Urinary bladder (tissue), 4 donors: Measurements from ENCODE around the gene FNDC3B. TPM values are rescaled to one million over a fixed set of nuclear protein-coding genes. Genes with fewer than 3 reads are reported as not detected.
"Not testable (repeated sequence)": the region's sequence is repeated elsewhere in the genome, so short reads cannot be mapped to it uniquely, and the experiment has no call there.

Source experiments
- DNase-seq: peaks from one replicate; pipeline ENCODE4 v3.0.0-alpha.2; 2015; ENCODE audit errors: extremely low spot score
- H3K27ac ChIP-seq: one replicate; pipeline ENCODE4 v1.5.1; 2013; ENCODE audit warnings: low read depth, mild to moderate bottlenecking, moderate library complexity
- H3K36me3 ChIP-seq: one replicate; pipeline ENCODE4 v1.6.1; 2013; ENCODE audit warnings: mild to moderate bottlenecking, moderate library complexity; ENCODE audit not compliant: insufficient read depth
- H3K4me1 ChIP-seq: one replicate; pipeline ENCODE4 v1.6.1; 2013; ENCODE audit warnings: mild to moderate bottlenecking, moderate library complexity; ENCODE audit not compliant: insufficient read depth
- H3K4me3 ChIP-seq: one replicate; pipeline ENCODE4 v1.5.1; 2013; ENCODE audit warnings: low read depth, low read length
- WGBS: extraction: QIAGEN DNeasy Blood & Tissue Kit; methylation state at CpG from one replicate; pipeline ENCODE4 v1.1.7; 2013; 5-methylcytosine and 5-hydroxymethylcytosine counted together
- polyA plus RNA-seq: library from polyadenylated mRNA; stranded (reverse); fragments of 200-250 nt; gene quantifications from one replicate; pipeline ENCODE4 v1.2.3, GENCODE V29; 2013
- total RNA-seq: library from RNA; depleted of rRNA; stranded (reverse); fragments of >200 nt; gene quantifications from one replicate; pipeline ENCODE4 v1.2.3, GENCODE V29; 2014
- donor health status: healthy with polysubstance abuse.
- donor health status: healthy.

The FNDC3B gene
- total and polyA plus RNA-seq, 2 donors: 22.0 to 228 TPM

- Histone ChIP-seq H3K36me3 (no peaks in the 10 kb centered on the region), H3K27ac (no peak overlapping the region), H3K4me3 (no peak overlapping the region), H3K4me1 (peaks cover 4% of the 10 kb centered on the region)
- WGBS: 73% methylated on average over 4 of the region's 4 CpGs
- DNase-seq: no peak
These were observed 50.7 kb downstream of the FNDC3B start for GRCh38 chr3:172090035-172090434.

- Histone ChIP-seq H3K36me3 (no peaks in the 10 kb centered on the region), H3K4me3 (no peak overlapping the region), H3K27ac (no peak overlapping the region), H3K4me1 (peaks cover 4% of the 10 kb centered on the region)
- 94% methylated on average over 5 of the region's 5 CpGs for WGBS
- DNase-seq: no peak
These were observed 53.3 kb downstream of the FNDC3B start for GRCh38 chr3:172092658-172093057.

- H3K4me1 ChIP-seq, H3K27ac ChIP-seq, H3K4me3 ChIP-seq, H3K36me3 ChIP-seq, DNase-seq: not testable (repeated sequence)
- WGBS: 91% methylated on average over 11 of the region's 13 CpGs
These were observed 54.4 kb downstream of the FNDC3B start for GRCh38 chr3:172093581-172094443.

- Histone ChIP-seq H3K4me1 (no peaks in the 10 kb centered on the region), H3K4me3 (no peak overlapping the region), H3K27ac (no peak overlapping the region), H3K36me3 (no peaks in the 10 kb centered on the region)
- WGBS: 91% methylated on average over 7 of the region's 7 CpGs
- no peak for DNase-seq
These were observed 55.5 kb downstream of the FNDC3B start for GRCh38 chr3:172094621-172095557.

- Histone ChIP-seq H3K4me3 (no peak overlapping the region), H3K27ac (no peak overlapping the region), H3K36me3 (no peaks in the 10 kb centered on the region), H3K4me1 (no peaks in the 10 kb centered on the region)
- no peak for DNase-seq
- 47% methylated on average over 3 of the region's 3 CpGs for WGBS
These were observed 57.6 kb downstream of the FNDC3B start for GRCh38 chr3:172096881-172097420.

- Histone ChIP-seq H3K27ac (no peak overlapping the region), H3K4me1 (no peaks in the 10 kb centered on the region)
- DNase-seq: no peak
These were observed 58.2 kb downstream of the FNDC3B start for GRCh38 chr3:172097585-172097984.

GRCh38 chr3:172098698-172099494 is 59.5 kb downstream of the FNDC3B start:
- no peaks in the 10 kb centered on the region for H3K4me1 ChIP-seq
- DNase-seq: no peak
- 56% methylated on average over 9 of the region's 9 CpGs for WGBS
- H3K4me3 ChIP-seq: no peak overlapping the region
- H3K36me3 ChIP-seq: no peaks in the 10 kb centered on the region
- no peak overlapping the region for H3K27ac ChIP-seq

More at GRCh38 chr3:172097585-172097984, 58.2 kb downstream of the FNDC3B start:
- Histone ChIP-seq H3K36me3 (no peaks in the 10 kb centered on the region), H3K4me3 (no peak overlapping the region)
- 86% methylated on average over 1 of the region's 1 CpG for WGBS

- H3K36me3 ChIP-seq: no peaks in the 10 kb centered on the region
- 64% methylated on average over 1 of the region's 1 CpG for WGBS
- H3K4me1 ChIP-seq: no peaks in the 10 kb centered on the region
- no peak overlapping the region for H3K27ac ChIP-seq
- H3K4me3 ChIP-seq: no peak overlapping the region
- DNase-seq: no peak
These were observed 60.1 kb downstream of the FNDC3B start for GRCh38 chr3:172099495-172099808.

- no peaks in the 10 kb centered on the region for H3K36me3 ChIP-seq
- H3K4me3 ChIP-seq: no peak overlapping the region
- no peaks in the 10 kb centered on the region for H3K4me1 ChIP-seq
- WGBS: 96% methylated on average over 2 of the region's 2 CpGs
- DNase-seq: no peak
- no peak overlapping the region for H3K27ac ChIP-seq
These were observed 61.1 kb downstream of the FNDC3B start for GRCh38 chr3:172100482-172100881.

GRCh38 chr3:172101107-172101506 is 61.7 kb downstream of the FNDC3B start:
- no peaks in the 10 kb centered on the region for H3K36me3 ChIP-seq
- H3K4me1 ChIP-seq: no peaks in the 10 kb centered on the region
- 61% methylated on average over 3 of the region's 3 CpGs for WGBS
- DNase-seq: no peak
- no peak overlapping the region for H3K27ac ChIP-seq
- no peak overlapping the region for H3K4me3 ChIP-seq

GRCh38 chr3:172102123-172102882 is 62.9 kb downstream of the FNDC3B start:
- no peak for DNase-seq
- H3K36me3 ChIP-seq: no peaks in the 10 kb centered on the region
- no peak overlapping the region for H3K4me3 ChIP-seq
- WGBS: 75% methylated on average over 5 of the region's 5 CpGs
- no peak overlapping the region for H3K27ac ChIP-seq
- no peaks in the 10 kb centered on the region for H3K4me1 ChIP-seq

GRCh38 chr3:172102883-172103310 is 63.5 kb downstream of the FNDC3B start:
- DNase-seq: no peak
- H3K4me3 ChIP-seq: no peak overlapping the region
- 60% methylated on average over 3 of the region's 3 CpGs for WGBS
- peak overlapping the region; percentile 38 for H3K27ac ChIP-seq
- no peaks in the 10 kb centered on the region for H3K36me3 ChIP-seq
- H3K4me1 ChIP-seq: no peaks in the 10 kb centered on the region
